Lower lobe of right lung (tissue), 2 donors: Measurements from ENCODE around the gene FCGR1A. TPM values are rescaled to one million over a fixed set of nuclear protein-coding genes. Genes with fewer than 3 reads are reported as not detected.
"Not testable (repeated sequence)": the region's sequence is repeated elsewhere in the genome, so short reads cannot be mapped to it uniquely, and the experiment has no call there.

Experiments used
- ATAC-seq, 2 donors: fragments of 200-7000 bp; cut with Tn5 transposase; one replicate each; pipeline ENCODE4 v1.9.1; 2020 to 2022; ENCODE audit warnings: mild to moderate bottlenecking in 2 of 2, moderate library complexity in 2 of 2
- DNase-seq: peaks from one replicate; pipeline ENCODE4 v3.0.0-alpha.2; 2020
- H3K27ac ChIP-seq: fragments of 200-600 bp; one replicate; pipeline ENCODE4 v1.8.0; 2022
- H3K27me3 ChIP-seq: fragments of 200-600 bp; one replicate; pipeline ENCODE4 v1.8.0; 2022; ENCODE audit warnings: low read depth
- H3K36me3 ChIP-seq: fragments of 200-600 bp; one replicate; pipeline ENCODE4 v1.8.0; 2022; ENCODE audit warnings: mild to moderate bottlenecking
- H3K4me1 ChIP-seq: fragments of 200-600 bp; one replicate; pipeline ENCODE4 v1.8.0; 2022
- H3K4me3 ChIP-seq: fragments of 200-600 bp; one replicate; pipeline ENCODE4 v1.8.0; 2022; ENCODE audit warnings: mild to moderate bottlenecking
- H3K9me3 ChIP-seq: fragments of 200-600 bp; one replicate; pipeline ENCODE4 v1.8.0; 2022
- intact Hi-C: fragments of 100-400 bp; cut with DNase I; formaldehyde crosslinking; loops from one replicate; pipeline ENCODE4 v1.11.0; 2022
- total RNA-seq: library from RNA; stranded (reverse); fragmentation: NEBNext Ultra II Directional; extraction: Animal tissue kit (Norgen Biotek cat#: 25700); gene quantifications from one replicate; pipeline ENCODE4 v1.2.1, GENCODE V29; 2021
- donor health status: DM: no; HTN: yes; CAD: no; lungs with severe emphysema.

The FCGR1A gene
- total RNA-seq, 1 donor from 2014 or later = 65.3 TPM

GRCh38 chr1:149826555-149826954 is 44.1 kb downstream of the FCGR1A start:
- H3K27me3 ChIP-seq, H3K9me3 ChIP-seq, H3K36me3 ChIP-seq, intact Hi-C loops, DNase-seq, H3K4me1 ChIP-seq, H3K27ac ChIP-seq, H3K4me3 ChIP-seq: not testable (repeated sequence)
- ATAC-seq = peak in 1 of 2 donors; percentile 36

- H3K9me3 ChIP-seq, H3K36me3 ChIP-seq, H3K27me3 ChIP-seq, intact Hi-C loops, H3K27ac ChIP-seq, DNase-seq, H3K4me1 ChIP-seq, H3K4me3 ChIP-seq: not testable (repeated sequence)
- ATAC-seq = peak; percentile 49 to 59
Observed at GRCh38 chr1:149831764-149832315, 49.3 kb downstream of the FCGR1A start.

- ATAC-seq = peak; percentile 92
- H3K36me3 ChIP-seq, H3K27me3 ChIP-seq, H3K27ac ChIP-seq, H3K4me1 ChIP-seq, H3K4me3 ChIP-seq, intact Hi-C loops, H3K9me3 ChIP-seq, DNase-seq: not testable (repeated sequence)
Observed at GRCh38 chr1:149832316-149833126, 50.0 kb downstream of the FCGR1A start.

GRCh38 chr1:149833144-149833543 is 50.6 kb downstream of the FCGR1A start:
- H3K27me3 ChIP-seq, H3K9me3 ChIP-seq, H3K36me3 ChIP-seq, H3K27ac ChIP-seq, H3K4me3 ChIP-seq, H3K4me1 ChIP-seq, DNase-seq, intact Hi-C loops: not testable (repeated sequence)
- ATAC-seq = peak in 1 of 2 donors; percentile 13

GRCh38 chr1:149841149-149841548 is 58.7 kb downstream of the FCGR1A start:
- H3K4me3 ChIP-seq, H3K9me3 ChIP-seq, DNase-seq, intact Hi-C loops, H3K27me3 ChIP-seq, H3K36me3 ChIP-seq, H3K27ac ChIP-seq: not testable (repeated sequence)
- peaks cover 24% of the 10 kb centered on the region for H3K4me1 ChIP-seq
- ATAC-seq = peak; percentile 80 to 82

Other genes with a start within 250 kb of the FCGR1A start
- gene PPIAL4C, start 198.8 kb upstream of the FCGR1A start, total RNA-seq = not detected
- gene BOLA1, start 116.9 kb downstream of the FCGR1A start, total RNA-seq = 11.5 TPM
- gene SV2A, start 135.2 kb downstream of the FCGR1A start, total RNA-seq = 0.86 TPM
- gene SF3B4, start 145.1 kb downstream of the FCGR1A start, total RNA-seq = 45.5 TPM
- 20.4 TPM for gene MTMR11, start 154.2 kb downstream of the FCGR1A start, total RNA-seq
- 29.5 TPM for gene OTUD7B, start 228.0 kb downstream of the FCGR1A start, total RNA-seq